GM12874 (cell line): Measurements from ENCODE around the gene EFCAB7.

ENCODE experiments used
- TF ChIP-seq, protein P1 (sequence below): IDR thresholded peaks from 2 replicates; pipeline ENCODE4 v1.5.1; 2011; ENCODE audit warnings: low read depth, mild to moderate bottlenecking, control low read depth, low read length, moderate library complexity; ENCODE audit not compliant: insufficient read depth

Gene EFCAB7

DNA sequence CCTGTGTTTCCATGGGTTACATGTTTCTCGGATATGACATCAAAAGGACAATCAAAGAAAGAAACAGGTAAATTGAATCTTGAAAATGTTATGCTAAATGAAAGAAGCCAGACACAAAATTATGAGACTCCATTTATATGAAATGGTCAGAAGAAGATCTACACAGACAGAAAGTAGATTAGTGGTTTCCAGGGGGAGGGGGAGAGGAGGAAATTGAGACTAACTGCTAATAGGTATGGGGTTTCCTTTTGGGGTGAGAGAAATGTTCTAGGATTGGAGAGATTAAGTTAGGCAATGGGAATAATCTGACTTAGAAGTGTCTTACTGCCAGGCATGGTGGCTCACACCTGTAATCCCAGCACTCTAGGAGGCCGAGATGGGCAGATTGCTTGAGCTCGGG lies 22.1 kb upstream of the EFCAB7 start:
- TF ChIP-seq, protein P1, sequence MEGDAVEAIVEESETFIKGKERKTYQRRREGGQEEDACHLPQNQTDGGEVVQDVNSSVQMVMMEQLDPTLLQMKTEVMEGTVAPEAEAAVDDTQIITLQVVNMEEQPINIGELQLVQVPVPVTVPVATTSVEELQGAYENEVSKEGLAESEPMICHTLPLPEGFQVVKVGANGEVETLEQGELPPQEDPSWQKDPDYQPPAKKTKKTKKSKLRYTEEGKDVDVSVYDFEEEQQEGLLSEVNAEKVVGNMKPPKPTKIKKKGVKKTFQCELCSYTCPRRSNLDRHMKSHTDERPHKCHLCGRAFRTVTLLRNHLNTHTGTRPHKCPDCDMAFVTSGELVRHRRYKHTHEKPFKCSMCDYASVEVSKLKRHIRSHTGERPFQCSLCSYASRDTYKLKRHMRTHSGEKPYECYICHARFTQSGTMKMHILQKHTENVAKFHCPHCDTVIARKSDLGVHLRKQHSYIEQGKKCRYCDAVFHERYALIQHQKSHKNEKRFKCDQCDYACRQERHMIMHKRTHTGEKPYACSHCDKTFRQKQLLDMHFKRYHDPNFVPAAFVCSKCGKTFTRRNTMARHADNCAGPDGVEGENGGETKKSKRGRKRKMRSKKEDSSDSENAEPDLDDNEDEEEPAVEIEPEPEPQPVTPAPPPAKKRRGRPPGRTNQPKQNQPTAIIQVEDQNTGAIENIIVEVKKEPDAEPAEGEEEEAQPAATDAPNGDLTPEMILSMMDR = no peak

DNA sequence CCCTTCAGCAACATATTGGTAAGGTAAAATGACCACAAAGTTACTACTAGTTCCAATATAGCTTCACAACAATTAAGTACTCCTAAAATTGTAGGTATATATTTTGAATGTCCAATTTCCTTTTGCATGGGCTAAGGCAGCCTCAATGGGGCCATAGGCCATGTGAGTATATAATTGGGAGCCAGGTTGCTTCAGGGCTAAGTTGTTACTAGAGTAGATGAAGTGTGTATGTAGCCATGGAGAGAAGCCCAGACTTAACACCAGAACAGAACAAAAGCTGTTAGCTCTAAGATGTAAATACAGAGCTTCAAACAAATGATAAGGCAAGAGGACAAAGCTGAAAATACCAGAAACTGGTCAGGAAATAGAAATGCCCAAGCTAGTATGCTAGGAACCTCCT lies 16.5 kb upstream of the EFCAB7 start:
- TF ChIP-seq, protein P1 = no peak

DNA sequence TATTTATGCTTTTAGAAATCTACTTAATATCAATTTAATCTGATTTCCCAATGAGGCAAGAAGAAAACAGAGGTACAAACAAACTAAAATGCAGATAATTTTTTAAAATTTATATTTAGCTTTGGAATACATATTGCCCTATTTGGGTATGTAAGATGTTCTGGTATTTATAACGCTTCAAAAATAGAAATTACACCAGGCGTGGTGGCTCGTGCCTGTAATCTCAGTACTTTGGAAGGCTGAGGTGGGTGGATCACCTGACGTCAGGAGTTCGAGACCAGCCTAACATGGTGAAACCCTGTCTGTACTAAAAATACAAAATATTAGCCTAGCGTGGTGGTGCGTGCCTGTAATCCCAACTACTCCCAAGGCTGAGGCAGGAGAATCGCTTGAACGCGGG lies 13.6 kb upstream of the EFCAB7 start:
- TF ChIP-seq, protein P1 = no peak

DNA sequence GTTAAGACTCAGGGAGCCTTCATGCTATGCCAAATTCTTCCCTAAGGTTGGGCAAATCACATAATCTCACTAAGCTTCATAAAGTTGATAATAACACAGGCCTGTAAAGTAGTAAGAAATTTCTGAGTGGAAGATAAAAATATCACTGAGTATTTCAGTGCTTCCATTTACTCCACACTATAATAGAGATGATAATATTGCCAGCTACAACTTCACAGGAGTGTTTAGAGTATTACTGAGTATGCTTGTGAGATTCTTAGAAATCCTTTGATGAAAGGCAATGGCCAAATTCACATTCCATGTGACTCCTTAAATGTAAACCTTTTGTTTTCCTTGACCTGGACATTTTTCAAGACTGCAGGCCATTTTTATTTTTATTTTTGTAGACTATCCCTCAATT lies 10.7 kb upstream of the EFCAB7 start:
- TF ChIP-seq, protein P1 = no peak

DNA sequence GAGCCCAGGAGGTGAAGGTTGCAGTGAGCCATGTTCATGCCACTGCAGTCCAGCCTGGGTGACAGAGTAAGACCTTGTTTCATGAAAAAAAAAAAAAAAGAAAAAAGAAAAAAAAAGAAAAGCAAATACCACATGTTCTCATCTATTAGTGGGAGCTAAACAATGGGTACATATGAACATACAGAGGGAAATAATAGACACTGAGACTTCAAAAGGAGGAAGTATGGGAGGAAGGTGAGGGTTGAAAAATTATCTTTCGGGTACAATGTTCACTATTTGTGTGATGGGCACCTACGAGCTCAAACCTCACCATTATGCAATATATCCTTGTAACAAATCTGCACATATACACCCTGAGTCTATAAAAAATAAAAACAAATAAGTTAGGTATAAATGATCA lies 6.7 kb upstream of the EFCAB7 start:
- TF ChIP-seq, protein P1 = no peak

DNA sequence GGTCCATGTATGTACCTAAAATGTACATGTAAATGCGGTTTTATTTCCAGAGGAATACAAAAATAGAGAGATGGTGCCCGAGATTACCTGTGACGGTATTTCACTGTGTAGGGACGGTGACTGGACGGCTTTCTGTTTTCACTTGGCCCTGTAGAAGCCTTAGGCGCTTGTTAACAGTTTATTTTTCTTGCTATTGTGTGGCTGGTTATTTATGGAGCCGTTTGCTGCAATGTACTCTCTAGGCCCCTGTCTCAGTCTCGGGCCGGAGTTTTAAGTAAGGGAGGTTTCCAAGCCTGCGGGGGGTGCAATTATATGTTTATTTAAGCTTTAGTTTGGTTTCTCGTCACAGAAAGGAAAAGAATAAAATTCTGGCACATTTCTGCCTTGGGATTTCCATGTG lies 413 bp downstream of the EFCAB7 start:
- TF ChIP-seq, protein P1 = no peak

DNA sequence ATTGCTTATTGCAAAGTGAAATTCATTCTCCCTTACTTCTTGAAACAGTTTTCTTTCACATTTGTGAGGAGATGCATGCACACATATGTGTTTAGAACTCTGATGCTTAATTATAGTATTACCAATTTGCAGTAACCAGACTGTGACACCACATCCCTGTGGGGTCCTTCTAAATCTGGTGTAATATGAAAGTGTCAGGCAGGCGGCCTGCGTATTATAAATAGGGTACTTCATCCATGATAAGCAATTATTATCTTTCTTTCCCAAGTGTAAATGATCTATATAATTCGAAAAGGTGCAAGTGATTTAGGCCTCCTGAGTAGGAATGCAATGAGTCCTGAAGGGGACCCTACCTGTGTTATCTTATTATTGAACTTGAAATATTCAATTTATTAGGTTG lies 876 bp downstream of the EFCAB7 start:
- TF ChIP-seq, protein P1 = no peak

DNA sequence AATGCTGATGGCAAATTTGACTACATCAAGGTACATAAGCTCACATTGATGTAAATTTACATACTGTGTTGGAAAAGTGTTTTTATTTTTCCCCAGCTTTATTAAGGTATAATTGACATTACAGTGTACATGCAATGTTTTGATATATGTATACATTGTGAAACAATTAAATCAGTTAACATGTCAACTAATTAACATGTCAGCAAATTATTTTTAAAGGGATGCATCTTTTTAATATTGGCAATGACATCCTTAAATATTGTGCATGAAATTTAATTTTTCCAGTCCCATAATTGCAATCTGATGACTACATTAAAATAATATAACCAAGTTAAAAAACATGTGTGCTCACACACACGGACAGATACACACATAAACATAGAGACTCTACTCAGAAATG lies 9.4 kb downstream of the EFCAB7 start:
- TF ChIP-seq, protein P1 = no peak
